Activated T-cell treated with anti-CD3 and anti-CD28 coated beads, Interleukin-2, amount 50 U/mL, for 72 hours (primary cell): Measurements from ENCODE around the gene MRPS23. TPM values are rescaled to one million over a fixed set of nuclear protein-coding genes. Genes with fewer than 3 reads are reported as not detected.

ENCODE experiments used
- ATAC-seq, 2 donors: fragments of 150-1000 bp; cut with Tn5 transposase; replicated peaks in 1 of 2; 2 replicates each; pipeline ENCODE4 v1.10.0; 2021; ENCODE audit warnings: moderate library complexity in 2 of 2, mild to moderate bottlenecking in 1 of 2
- DNase-seq, 2 donors: peaks; one replicate each; pipeline ENCODE4 v3.0.0; 2021 to 2022; ENCODE audit warnings: mixed read lengths in 1 of 2
- H3K27ac Mint-ChIP-seq: one replicate; pipeline ENCODE4 v1.8.0; 2022; ENCODE audit warnings: mild to moderate bottlenecking, moderate library complexity, mixed read lengths
- H3K27me3 Mint-ChIP-seq: one replicate; pipeline ENCODE4 v1.8.0; 2022; ENCODE audit warnings: low read depth, mixed read lengths
- H3K36me3 Mint-ChIP-seq, 2 donors: one replicate each; pipeline ENCODE4 v1.8.0; 2022; ENCODE audit warnings: mixed read lengths in 2 of 2, mild to moderate bottlenecking in 1 of 2; ENCODE audit not compliant: insufficient read depth in 2 of 2
- H3K4me1 Mint-ChIP-seq: one replicate; pipeline ENCODE4 v1.8.0; 2022; ENCODE audit warnings: low read depth, mixed read lengths
- H3K4me3 Mint-ChIP-seq, 2 donors: one replicate each; pipeline ENCODE4 v1.8.0; 2022; ENCODE audit warnings: mild to moderate bottlenecking in 2 of 2, mixed read lengths in 2 of 2, moderate library complexity in 2 of 2
- H3K9me3 Mint-ChIP-seq, 2 donors: one replicate each; pipeline ENCODE4 v1.8.0; 2022; ENCODE audit warnings: mixed read lengths in 2 of 2
- total RNA-seq, 2 donors: library from RNA; stranded (reverse); gene quantifications; one replicate each; pipeline ENCODE4 v1.2.3, GENCODE V29; 2022

Gene MRPS23
- total RNA-seq, 2 donors from 2014 or later = 43.4 to 52.7 TPM

- Mint-ChIP-seq H3K27me3 (peaks cover 30% of the 10 kb centered on the region), H3K27ac (no peak overlapping the region), H3K9me3 (no peaks in the 10 kb centered on the region), H3K36me3 (no peaks in the 10 kb centered on the region), H3K4me1 (peaks cover 9% of the 10 kb centered on the region), H3K4me3 (no peak overlapping the region)
- DNase-seq (no peak), ATAC-seq (no peak)
Measured at GRCh38 chr17:57867126-57867525, 17.3 kb upstream of the MRPS23 start.

GRCh38 chr17:57866723-57867122 lies 16.9 kb upstream of the MRPS23 start:
- Mint-ChIP-seq H3K4me3 (no peak overlapping the region), H3K36me3 (no peaks in the 10 kb centered on the region), H3K27ac (no peak overlapping the region), H3K4me1 (peaks cover 9% of the 10 kb centered on the region), H3K9me3 (no peaks in the 10 kb centered on the region), H3K27me3 (peaks cover 27% of the 10 kb centered on the region)
- DNase-seq (no peak), ATAC-seq (no peak)

- ATAC-seq (no peak), DNase-seq (no peak)
- Mint-ChIP-seq H3K9me3 (no peaks in the 10 kb centered on the region), H3K27ac (no peak overlapping the region), H3K4me3 (no peak overlapping the region), H3K27me3 (peaks cover 24% of the 10 kb centered on the region), H3K36me3 (no peaks in the 10 kb centered on the region), H3K4me1 (peaks cover 9% of the 10 kb centered on the region)
Measured at GRCh38 chr17:57866319-57866718, 16.5 kb upstream of the MRPS23 start.

- Mint-ChIP-seq H3K9me3 (no peaks in the 10 kb centered on the region), H3K4me1 (peaks cover 18% of the 10 kb centered on the region), H3K27me3 (peaks cover 34% of the 10 kb centered on the region), H3K4me3 (no peak overlapping the region), H3K36me3 (no peaks in the 10 kb centered on the region), H3K27ac (no peak overlapping the region)
- DNase-seq (no peak), ATAC-seq (no peak)
Measured at GRCh38 chr17:57864273-57864672, 14.4 kb upstream of the MRPS23 start.

- H3K27ac Mint-ChIP-seq = no peak overlapping the region
- H3K27me3 Mint-ChIP-seq = peaks cover 44% of the 10 kb centered on the region
- no peak overlapping the region for H3K4me3 Mint-ChIP-seq
- no peak for ATAC-seq
- DNase-seq = no peak
- H3K36me3 Mint-ChIP-seq = no peaks in the 10 kb centered on the region
- no peaks in the 10 kb centered on the region for H3K9me3 Mint-ChIP-seq
- H3K4me1 Mint-ChIP-seq = peaks cover 15% of the 10 kb centered on the region
Measured at GRCh38 chr17:57862694-57863667, 13.1 kb upstream of the MRPS23 start.

GRCh38 chr17:57861790-57862693 lies 12.2 kb upstream of the MRPS23 start:
- no peaks in the 10 kb centered on the region for H3K9me3 Mint-ChIP-seq
- H3K4me1 Mint-ChIP-seq = peaks cover 9% of the 10 kb centered on the region
- peak in 1 of 2 donors; percentile 30 for ATAC-seq
- H3K36me3 Mint-ChIP-seq = no peaks in the 10 kb centered on the region
- H3K4me3 Mint-ChIP-seq = peak overlapping the region in 1 of 2 donors; percentile 63
- H3K27ac Mint-ChIP-seq = no peak overlapping the region
- no peak for DNase-seq
- H3K27me3 Mint-ChIP-seq = peaks cover 44% of the 10 kb centered on the region

- Mint-ChIP-seq H3K4me1 (peaks cover 9% of the 10 kb centered on the region), H3K4me3 (peak overlapping the region; percentile 83 to 88), H3K36me3 (no peaks in the 10 kb centered on the region), H3K27ac (no peak overlapping the region), H3K27me3 (peaks cover 44% of the 10 kb centered on the region), H3K9me3 (no peaks in the 10 kb centered on the region)
- DNase-seq = peak; percentile 20 to 42
- ATAC-seq = peak; percentile 67 to 75
Measured at GRCh38 chr17:57861000-57861789, 11.4 kb upstream of the MRPS23 start.

- Mint-ChIP-seq H3K4me1 (peaks cover 9% of the 10 kb centered on the region), H3K27ac (no peak overlapping the region), H3K4me3 (peak overlapping the region; percentile 83 to 88), H3K27me3 (peaks cover 44% of the 10 kb centered on the region), H3K36me3 (no peaks in the 10 kb centered on the region), H3K9me3 (no peaks in the 10 kb centered on the region)
- ATAC-seq (peak; percentile 8 to 12), DNase-seq (no peak)
Measured at GRCh38 chr17:57860414-57860999, 10.7 kb upstream of the MRPS23 start.

- DNase-seq (no peak), ATAC-seq (no peak)
- H3K27ac Mint-ChIP-seq = no peak overlapping the region
- H3K9me3 Mint-ChIP-seq = no peaks in the 10 kb centered on the region
- H3K27me3 Mint-ChIP-seq = peaks cover 44% of the 10 kb centered on the region
- no peak overlapping the region for H3K4me3 Mint-ChIP-seq
- H3K4me1 Mint-ChIP-seq = peaks cover 9% of the 10 kb centered on the region
- H3K36me3 Mint-ChIP-seq = no peaks in the 10 kb centered on the region
Measured at GRCh38 chr17:57859601-57860413, 10.0 kb upstream of the MRPS23 start.

- DNase-seq = no peak
- ATAC-seq = no peak
- peaks cover 39% of the 10 kb centered on the region for H3K27me3 Mint-ChIP-seq
- no peak overlapping the region for H3K4me3 Mint-ChIP-seq
- no peaks in the 10 kb centered on the region for H3K36me3 Mint-ChIP-seq
- no peaks in the 10 kb centered on the region for H3K9me3 Mint-ChIP-seq
- H3K27ac Mint-ChIP-seq = no peak overlapping the region
- H3K4me1 Mint-ChIP-seq = peaks cover 9% of the 10 kb centered on the region
Measured at GRCh38 chr17:57858838-57859237, 9.0 kb upstream of the MRPS23 start.

- no peak overlapping the region for H3K4me3 Mint-ChIP-seq
- H3K27ac Mint-ChIP-seq = no peak overlapping the region
- peaks cover 21% of the 10 kb centered on the region for H3K27me3 Mint-ChIP-seq
- DNase-seq = no peak
- no peak for ATAC-seq
- H3K36me3 Mint-ChIP-seq = no peaks in the 10 kb centered on the region
- H3K4me1 Mint-ChIP-seq = peaks cover 9% of the 10 kb centered on the region
- no peaks in the 10 kb centered on the region for H3K9me3 Mint-ChIP-seq
Measured at GRCh38 chr17:57856792-57857620, 7.2 kb upstream of the MRPS23 start.
